ENCODE measurements around the gene CLCN4. TPM values are rescaled to one million over a fixed set of nuclear protein-coding genes. Genes with fewer than 3 reads are reported as not detected.

Gene CLCN4
- total and polyA plus RNA-seq, 2 of the 8 experiments (the other 6 are each of a cell fraction or from before 2014, with no cell fraction given): 3.3 to 11.2 TPM

DNA sequence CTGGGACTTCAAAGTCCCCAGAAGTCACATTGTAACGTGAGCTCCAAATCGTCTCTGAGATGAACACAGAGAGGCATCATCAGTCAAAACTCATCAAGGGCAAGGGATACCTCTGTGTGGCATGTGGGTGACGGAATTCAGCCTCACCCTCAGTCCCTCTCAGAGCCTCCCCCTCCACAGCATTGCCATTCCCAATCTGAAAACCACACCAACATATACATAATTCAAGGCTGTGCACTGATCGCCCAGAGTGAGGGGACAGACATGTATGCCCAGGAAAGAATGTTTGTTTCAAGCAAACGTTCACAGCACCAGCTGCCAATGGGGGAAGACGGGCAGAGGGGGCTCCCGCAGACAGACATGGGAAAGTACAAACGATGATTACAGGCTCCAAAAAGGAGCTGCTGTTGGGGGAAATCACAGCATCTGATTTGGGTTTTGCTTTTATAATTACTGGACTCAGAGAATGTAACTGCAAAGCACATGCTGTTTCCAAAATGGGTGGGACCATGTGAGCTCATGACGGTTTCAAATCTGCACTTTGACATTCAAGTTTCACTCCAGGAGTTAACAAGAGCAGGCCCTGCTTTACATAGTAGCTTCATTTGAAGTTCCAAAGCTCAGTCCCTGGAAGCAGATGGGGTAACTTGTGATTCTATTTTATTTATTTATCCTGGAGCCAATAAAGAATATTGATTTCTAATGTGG, 88.3 kb downstream of the CLCN4 start:
- Histone ChIP-seq H3K23me2 (ENCODE audit: low read depth, low read length) (no peaks in the 10 kb centered on the region), H4K8ac (ENCODE audit: extremely low read depth, insufficient read depth, low read length) (no peak overlapping the region), H3K79me1 (ENCODE audit: low read depth, low read length) (no peaks in the 10 kb centered on the region), H3K56ac (replicated peaks; ENCODE audit: insufficient read length, low read depth, low read length) (no peak overlapping the region), H3K9ac (replicated peaks in 1 of 4; ENCODE audit: extremely low read depth in 1 of 4, low read depth in 3 of 4, low read length in 3 of 4) (no peak overlapping the region), H3K9me3 (ENCODE audit: insufficient read depth in 2 of 2, low read depth in 1 of 2, low read length in 1 of 2) (no peaks in the 10 kb centered on the region), H2BK12ac (ENCODE audit: low read depth, low read length) (no peak overlapping the region), H2BK5ac (ENCODE audit: low read depth, low read length) (no peak overlapping the region), H4K5ac (ENCODE audit: insufficient read length, low read depth, low read length) (no peak overlapping the region), H3K4me3 (ENCODE audit: extremely low read depth in 1 of 4, insufficient read depth in 2 of 4, low read depth in 3 of 4, low read length in 4 of 4) (no peak overlapping the region), H3K18ac (ENCODE audit: extremely low read depth, low read length) (no peak overlapping the region), H3K27ac (ENCODE audit: low read depth, low read length) (no peak overlapping the region), H3K36me3 (ENCODE audit: control insufficient read depth in 2 of 4, insufficient read depth in 4 of 4, low read length in 3 of 4) (no peaks in the 10 kb centered on the region), H2BK15ac (ENCODE audit: low read length) (no peak overlapping the region), H2AFZ (ENCODE audit: low read length) (no peak overlapping the region), H4K20me1 (replicated peaks in 1 of 2; ENCODE audit: control insufficient read depth in 1 of 2, insufficient read depth in 2 of 2, low read length in 2 of 2) (no peaks in the 10 kb centered on the region), H2BK120ac (replicated peaks; ENCODE audit: low read depth, low read length) (no peak overlapping the region), H3K23ac (ENCODE audit: insufficient read length) (no peak overlapping the region), H4K91ac (replicated peaks; ENCODE audit: insufficient read length, low read length) (no peak overlapping the region), H3K27me3 (replicated peaks in 1 of 4; ENCODE audit: control insufficient read depth in 3 of 4, extremely low read depth in 1 of 4, insufficient read depth in 3 of 4, low read length in 3 of 4) (no peaks in the 10 kb centered on the region), H3K4ac (replicated peaks; ENCODE audit: insufficient read length, low read depth, low read length) (no peak overlapping the region), H3K4me2 (ENCODE audit: insufficient read depth in 1 of 2, low read depth in 2 of 2, low read length in 2 of 2) (no peak overlapping the region), H3K79me2 (ENCODE audit: control insufficient read depth in 1 of 2, insufficient read depth in 2 of 2, low read length in 2 of 2) (no peaks in the 10 kb centered on the region), H3K4me1 (replicated peaks in 1 of 4; ENCODE audit: control insufficient read depth in 3 of 4, insufficient read depth in 4 of 4, low read length in 3 of 4) (no peaks in the 10 kb centered on the region), H3K14ac (ENCODE audit: insufficient read length) (no peak overlapping the region), H2AK5ac (ENCODE audit: low read depth, low read length) (no peak overlapping the region), H2BK20ac (ENCODE audit: low read length) (no peak overlapping the region)
- DNase-seq (ENCODE audit: low read depth in 1 of 2, low spot score in 2 of 2) (no peak), FAIRE-seq (no peak)
- WGBS, 2 experiments (ENCODE audit: extremely low coverage in 1 of 2, insufficient coverage in 1 of 2, insufficient read length in 1 of 2, insufficient replicate concordance in 2 of 2, low coverage in 1 of 2, low lambda C conversion rate in 2 of 2, missing lambda C conversion rate in 1 of 2): 80% methylated on average over 9 of the region's 9 CpGs; no CpG with 5 or more reads in 1 of the 2 experiments
- ChIA-PET POLR2A (ENCODE audit: partially characterized antibody) (no interaction called here), CTCF (ENCODE audit: partially characterized antibody) (interaction anchor here (0.9 to 1.5 kb wide), 2 partner anchors 28 to 54 kb away, joined by 3 to 5 read pairs; no protein-coding TSS in a partner anchor)
- TF ChIP-seq, protein P1, sequence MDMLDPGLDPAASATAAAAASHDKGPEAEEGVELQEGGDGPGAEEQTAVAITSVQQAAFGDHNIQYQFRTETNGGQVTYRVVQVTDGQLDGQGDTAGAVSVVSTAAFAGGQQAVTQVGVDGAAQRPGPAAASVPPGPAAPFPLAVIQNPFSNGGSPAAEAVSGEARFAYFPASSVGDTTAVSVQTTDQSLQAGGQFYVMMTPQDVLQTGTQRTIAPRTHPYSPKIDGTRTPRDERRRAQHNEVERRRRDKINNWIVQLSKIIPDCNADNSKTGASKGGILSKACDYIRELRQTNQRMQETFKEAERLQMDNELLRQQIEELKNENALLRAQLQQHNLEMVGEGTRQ (IDR thresholded peaks at IDR 0.05; ENCODE audit: low read length): no peak
- TF ChIP-seq EGR1 (IDR thresholded peaks at IDR 0.05; ENCODE audit: borderline replicate concordance, low read depth, low read length) (no peak), JUND (IDR thresholded peaks at IDR 0.05; ENCODE audit: low read length) (no peak), GTF2F1 (IDR thresholded peaks at IDR 0.05; ENCODE audit: borderline replicate concordance, low read depth, low read length) (no peak), JUN (IDR thresholded peaks at IDR 0.05; ENCODE audit: low read depth, low read length) (no peak), NANOG (IDR thresholded peaks at IDR 0.05; ENCODE audit: insufficient read depth, low read depth, low read length, poor library complexity, severe bottlenecking) (no peak), HDAC2 (IDR thresholded peaks at IDR 0.05; ENCODE audit: borderline replicate concordance in 1 of 2, low read depth in 2 of 2, low read length in 2 of 2) (no peak)
